Activated CD8-positive, alpha-beta T cell treated with anti-CD3 and anti-CD28 coated beads for 36 hours (primary cell): ENCODE measurements around the gene C1orf21. TPM values are rescaled to one million over a fixed set of nuclear protein-coding genes. Genes with fewer than 3 reads are reported as not detected.

Source experiments
- ATAC-seq: fragments of 200-7000 bp; cut with Tn5 transposase; one replicate; pipeline ENCODE4 v1.10.0; 2021; ENCODE audit warnings: mild to moderate bottlenecking, moderate library complexity
- CTCF ChIA-PET: fragments of 350-600 bp; sonication (Branson Sonifier 250); formaldehyde crosslinking; loops from one replicate; lab custom pipeline; 2021; ENCODE audit warnings: antibody characterized with exemption; lab: Charles Lee
- POLR2A ChIA-PET: fragments of 350-600 bp; sonication (Branson Sonifier 250); formaldehyde crosslinking; loops from one replicate; lab custom pipeline; 2021; ENCODE audit warnings: antibody characterized with exemption; lab: Charles Lee
- DNase-seq: peaks from one replicate; pipeline ENCODE4 v3.0.0-alpha.2; 2020
- H3K27ac Mint-ChIP-seq: one replicate; pipeline ENCODE4 v1.8.0; 2021; ENCODE audit warnings: mild to moderate bottlenecking, mixed read lengths
- H3K27me3 Mint-ChIP-seq: one replicate; pipeline ENCODE4 v1.8.0; 2021; ENCODE audit warnings: mixed read lengths
- H3K36me3 Mint-ChIP-seq: one replicate; pipeline ENCODE4 v1.8.0; 2021; ENCODE audit warnings: low read depth, mixed read lengths
- H3K4me1 Mint-ChIP-seq: one replicate; pipeline ENCODE4 v1.8.0; 2021; ENCODE audit warnings: low read depth, mixed read lengths
- H3K4me3 Mint-ChIP-seq: one replicate; pipeline ENCODE4 v1.8.0; 2021; ENCODE audit warnings: mild to moderate bottlenecking, moderate library complexity, mixed read lengths
- H3K9me3 Mint-ChIP-seq: one replicate; pipeline ENCODE4 v1.8.0; 2021; ENCODE audit warnings: mixed read lengths
- intact Hi-C: fragments of 100-400 bp; cut with micrococcal nuclease; formaldehyde crosslinking; loops from one replicate; pipeline ENCODE4 v1.10.0; 2022
- total RNA-seq, 2 experiments: library from RNA; stranded (reverse); gene quantifications; one replicate each; pipeline ENCODE4 v1.2.3, GENCODE V29; 2021
- TF ChIP-seq, protein P1 (sequence below): fragments of 200-600 bp; IDR thresholded peaks from one replicate; pipeline ENCODE4 v1.8.0; 2022; ENCODE audit warnings: antibody characterized with exemption, mild to moderate bottlenecking

The C1orf21 gene
- total RNA-seq, 2 experiments from 2014 or later: 3.8 to 4.6 TPM

DNA sequence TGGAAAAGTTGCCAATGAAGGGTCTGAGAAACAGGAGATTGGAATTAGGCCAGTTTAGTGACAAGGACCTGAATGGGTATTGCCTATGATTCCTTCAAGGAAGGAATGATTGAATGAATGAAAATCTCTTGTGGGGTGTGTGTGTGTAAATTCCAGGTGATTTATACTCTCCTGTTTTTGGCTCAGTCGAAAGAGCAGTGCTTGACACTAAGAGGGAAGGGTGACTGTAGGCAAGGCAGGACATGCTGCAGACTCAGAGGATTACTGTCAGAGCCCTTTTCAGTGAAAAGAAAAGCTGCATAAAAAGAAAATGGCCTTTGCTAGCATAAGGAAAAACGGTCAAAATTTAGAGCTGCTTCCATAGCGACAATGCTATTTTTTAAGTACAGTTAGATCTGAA is 30.1 kb downstream of the C1orf21 start:
- intact Hi-C loops: no loop called here
- no peak overlapping the region for H3K4me3 Mint-ChIP-seq
- H3K4me1 Mint-ChIP-seq: no peaks in the 10 kb centered on the region
- peaks cover 1% of the 10 kb centered on the region for H3K27me3 Mint-ChIP-seq
- POLR2A ChIA-PET: no interaction called here
- H3K9me3 Mint-ChIP-seq: no peaks in the 10 kb centered on the region
- ATAC-seq (no peak), DNase-seq (no peak)
- H3K27ac Mint-ChIP-seq: no peak overlapping the region
- no peaks in the 10 kb centered on the region for H3K36me3 Mint-ChIP-seq
- TF ChIP-seq, protein P1, sequence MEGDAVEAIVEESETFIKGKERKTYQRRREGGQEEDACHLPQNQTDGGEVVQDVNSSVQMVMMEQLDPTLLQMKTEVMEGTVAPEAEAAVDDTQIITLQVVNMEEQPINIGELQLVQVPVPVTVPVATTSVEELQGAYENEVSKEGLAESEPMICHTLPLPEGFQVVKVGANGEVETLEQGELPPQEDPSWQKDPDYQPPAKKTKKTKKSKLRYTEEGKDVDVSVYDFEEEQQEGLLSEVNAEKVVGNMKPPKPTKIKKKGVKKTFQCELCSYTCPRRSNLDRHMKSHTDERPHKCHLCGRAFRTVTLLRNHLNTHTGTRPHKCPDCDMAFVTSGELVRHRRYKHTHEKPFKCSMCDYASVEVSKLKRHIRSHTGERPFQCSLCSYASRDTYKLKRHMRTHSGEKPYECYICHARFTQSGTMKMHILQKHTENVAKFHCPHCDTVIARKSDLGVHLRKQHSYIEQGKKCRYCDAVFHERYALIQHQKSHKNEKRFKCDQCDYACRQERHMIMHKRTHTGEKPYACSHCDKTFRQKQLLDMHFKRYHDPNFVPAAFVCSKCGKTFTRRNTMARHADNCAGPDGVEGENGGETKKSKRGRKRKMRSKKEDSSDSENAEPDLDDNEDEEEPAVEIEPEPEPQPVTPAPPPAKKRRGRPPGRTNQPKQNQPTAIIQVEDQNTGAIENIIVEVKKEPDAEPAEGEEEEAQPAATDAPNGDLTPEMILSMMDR: no peak
- CTCF ChIA-PET: no interaction called here

DNA sequence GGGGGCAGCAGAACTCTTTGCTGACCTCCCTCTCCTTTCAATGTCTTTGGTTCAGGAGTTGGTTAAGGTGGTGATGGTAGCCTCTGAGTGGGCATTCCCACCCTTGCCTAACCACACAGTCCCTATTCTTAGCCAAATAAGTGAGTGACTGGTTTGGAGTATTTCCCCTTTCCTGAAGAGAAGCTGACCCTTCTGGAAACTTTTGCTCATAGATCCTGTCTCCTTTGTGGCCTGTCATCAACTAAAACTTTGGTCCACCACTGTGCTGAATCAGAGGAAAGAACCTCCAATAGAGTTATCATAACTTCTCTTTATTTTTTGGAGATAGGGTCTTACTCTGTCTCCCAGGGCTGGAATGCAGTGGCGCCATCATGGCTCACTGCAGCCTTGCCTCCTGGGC is 31.1 kb downstream of the C1orf21 start:
- CTCF ChIA-PET: no interaction called here
- DNase-seq (no peak), ATAC-seq (no peak)
- Mint-ChIP-seq H3K27ac (no peak overlapping the region), H3K9me3 (no peaks in the 10 kb centered on the region), H3K4me1 (no peaks in the 10 kb centered on the region), H3K4me3 (no peak overlapping the region), H3K36me3 (no peaks in the 10 kb centered on the region), H3K27me3 (peaks cover 1% of the 10 kb centered on the region)
- POLR2A ChIA-PET: no interaction called here
- TF ChIP-seq, protein P1: no peak
- intact Hi-C loops: no loop called here

DNA sequence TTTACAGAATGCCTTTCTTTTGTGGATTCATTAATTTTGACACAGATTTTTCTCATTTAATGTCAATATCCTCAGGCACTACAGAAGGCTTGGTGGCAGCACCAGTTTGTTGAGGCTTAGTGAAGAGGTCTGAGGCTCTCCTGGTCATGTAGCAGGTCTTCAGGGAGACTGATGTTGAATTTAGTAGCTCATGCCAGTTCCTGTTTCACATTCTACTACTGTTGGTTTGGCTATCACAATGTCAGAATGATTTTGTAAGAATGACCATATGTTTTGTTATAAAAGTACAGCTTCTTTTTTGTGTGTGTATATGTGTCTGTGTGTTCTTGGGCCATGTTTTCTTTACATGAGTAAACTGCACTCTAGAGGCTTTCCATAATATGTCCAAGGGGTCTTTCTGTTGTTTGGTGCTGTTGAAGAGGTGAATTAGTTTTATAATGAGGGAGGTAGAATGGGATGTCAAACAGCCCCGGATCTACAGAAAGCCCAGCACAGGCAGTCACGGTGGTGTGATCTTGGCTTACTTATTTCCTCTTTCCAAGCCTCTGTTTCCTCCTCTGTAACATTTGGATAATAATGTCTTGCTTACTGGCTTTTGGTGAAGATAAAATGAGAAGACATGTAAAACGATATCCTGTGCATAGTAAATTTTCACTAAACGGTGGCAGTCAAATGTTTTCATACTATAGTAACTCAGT is 32.0 kb downstream of the C1orf21 start:
- TF ChIP-seq, protein P1: no peak

DNA sequence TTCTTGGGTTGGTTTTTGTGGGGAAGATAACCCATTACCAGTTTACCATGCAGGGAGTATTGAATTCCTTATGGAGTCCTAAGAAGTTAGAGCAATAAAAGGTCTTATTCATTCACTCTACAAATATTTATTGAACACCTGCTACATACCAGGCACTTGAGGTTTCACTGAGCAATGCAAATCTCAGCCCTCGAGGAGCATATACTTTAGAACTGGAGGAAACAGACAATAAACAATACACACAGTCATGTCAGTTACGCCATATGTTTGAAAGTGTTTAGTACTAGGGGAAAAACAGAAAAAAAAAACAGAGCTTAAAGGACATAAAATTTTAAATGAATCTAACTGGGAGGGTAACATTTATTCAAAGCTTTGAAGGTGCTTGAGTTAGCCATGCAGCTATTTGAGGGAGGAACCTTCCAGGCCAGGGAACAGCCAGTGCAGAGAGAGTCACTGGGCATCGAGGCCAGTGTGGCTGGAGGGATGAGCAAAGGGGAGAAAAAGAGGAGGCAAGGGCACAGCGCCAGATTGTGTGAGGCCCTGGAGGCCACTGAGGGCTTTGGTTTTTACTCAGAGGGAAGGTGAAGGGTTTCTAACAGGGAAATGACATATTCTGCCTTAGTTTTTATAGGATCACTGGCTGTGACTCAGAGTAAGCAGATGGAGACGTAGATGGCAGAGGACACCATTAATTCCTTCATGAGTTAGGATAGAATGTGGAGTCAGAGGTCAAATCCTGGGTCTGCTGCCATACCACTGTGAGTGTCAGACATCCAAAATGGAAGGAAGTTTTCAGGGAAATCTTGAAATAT is 32.7 kb downstream of the C1orf21 start:
- Mint-ChIP-seq H3K36me3 (no peaks in the 10 kb centered on the region), H3K4me1 (no peaks in the 10 kb centered on the region), H3K27ac (no peak overlapping the region), H3K27me3 (peaks cover 3% of the 10 kb centered on the region), H3K9me3 (no peaks in the 10 kb centered on the region), H3K4me3 (no peak overlapping the region)
- ATAC-seq (no peak), DNase-seq (no peak)
- intact Hi-C loops: no loop called here
- POLR2A ChIA-PET: no interaction called here
- TF ChIP-seq, protein P1: no peak
- CTCF ChIA-PET: no interaction called here

More for the DNA sequence above, 32.0 kb downstream of the C1orf21 start:
- ATAC-seq (no peak), DNase-seq (no peak)
- Mint-ChIP-seq H3K27me3 (peaks cover 3% of the 10 kb centered on the region), H3K4me1 (no peaks in the 10 kb centered on the region), H3K36me3 (no peaks in the 10 kb centered on the region), H3K4me3 (no peak overlapping the region), H3K27ac (no peak overlapping the region), H3K9me3 (no peaks in the 10 kb centered on the region)
- ChIA-PET POLR2A (no interaction called here), CTCF (no interaction called here)
- intact Hi-C loops: no loop called here
